Colonic mucosa (tissue), 4 donors: ENCODE measurements around the gene ERBB4. TPM values are rescaled to one million over a fixed set of nuclear protein-coding genes. Genes with fewer than 3 reads are reported as not detected.

Source experiments
- DNase-seq: peaks from one replicate; pipeline ENCODE4 v3.0.0-alpha.2; 2020
- H3K27ac ChIP-seq: fragments of 200-600 bp; one replicate; pipeline ENCODE4 v1.8.0; 2021
- H3K27me3 ChIP-seq: fragments of 200-600 bp; one replicate; pipeline ENCODE4 v1.8.0; 2021
- H3K36me3 ChIP-seq: fragments of 200-600 bp; one replicate; pipeline ENCODE4 v1.8.0; 2021
- H3K4me1 ChIP-seq: fragments of 200-600 bp; one replicate; pipeline ENCODE4 v1.8.0; 2021; ENCODE audit warnings: mild to moderate bottlenecking
- H3K4me3 ChIP-seq: fragments of 200-600 bp; one replicate; pipeline ENCODE4 v1.8.0; 2021
- H3K9ac ChIP-seq, 2 donors: one replicate each; pipeline ENCODE4 v1.7.0; 2013; ENCODE audit warnings: control low read depth in 2 of 2, low read depth in 2 of 2, low read length in 2 of 2
- H3K9me3 ChIP-seq: fragments of 200-600 bp; one replicate; pipeline ENCODE4 v1.8.0; 2021
- CTCF ChIP-seq: fragments of 200-600 bp; IDR thresholded peaks from one replicate; pipeline ENCODE4 v1.8.0; 2022; ENCODE audit warnings: antibody characterized with exemption, mild to moderate bottlenecking
- intact Hi-C: fragments of 100-400 bp; cut with DNase I; formaldehyde crosslinking; loops from one replicate; pipeline ENCODE4 v1.14.1; 2022
- total RNA-seq, 2 donors: library from RNA; stranded (reverse); fragmentation: NEBNext Ultra II Directional in 1 of 2; extraction: Animal tissue kit (Norgen Biotek cat#: 25700) in 1 of 2; gene quantifications; one replicate each; pipeline ENCODE4 v1.2.1, GENCODE V29; 2021
- donor health status: healthy.
- donor health status: DM: no; HTN: no; CAD: no.
- donor health status: DM: no; HTN: no; CAD: no.

The ERBB4 gene
- total RNA-seq, 2 donors from 2014 or later: 0.05 to 0.07 TPM

GRCh38 chr2:211649331-211649730, 889.3 kb downstream of the ERBB4 start:
- Histone ChIP-seq H3K4me1 (no peaks in the 10 kb centered on the region), H3K27me3 (no peaks in the 10 kb centered on the region), H3K4me3 (no peak overlapping the region), H3K36me3 (no peaks in the 10 kb centered on the region), H3K9ac (no peak overlapping the region), H3K27ac (no peak overlapping the region), H3K9me3 (no peaks in the 10 kb centered on the region)
- intact Hi-C loops: no loop called here
- TF ChIP-seq CTCF: no peak
- no peak for DNase-seq

- Histone ChIP-seq H3K27ac (no peak overlapping the region), H3K4me3 (no peak overlapping the region), H3K9ac (no peak overlapping the region), H3K36me3 (no peaks in the 10 kb centered on the region), H3K4me1 (no peaks in the 10 kb centered on the region), H3K27me3 (no peaks in the 10 kb centered on the region), H3K9me3 (no peaks in the 10 kb centered on the region)
- no peak for TF ChIP-seq CTCF
- no peak for DNase-seq
- intact Hi-C loops: no loop called here
Observed at GRCh38 chr2:211631503-211631902, 907.1 kb downstream of the ERBB4 start.

GRCh38 chr2:211623096-211623495, 915.5 kb downstream of the ERBB4 start:
- no peak overlapping the region for H3K9ac ChIP-seq
- H3K4me3 ChIP-seq: no peak overlapping the region
- H3K9me3 ChIP-seq: no peaks in the 10 kb centered on the region
- no peaks in the 10 kb centered on the region for H3K27me3 ChIP-seq
- H3K27ac ChIP-seq: no peak overlapping the region
- no peak for DNase-seq
- intact Hi-C loops: no loop called here
- no peaks in the 10 kb centered on the region for H3K36me3 ChIP-seq
- no peak for TF ChIP-seq CTCF
- H3K4me1 ChIP-seq: no peaks in the 10 kb centered on the region

GRCh38 chr2:211620986-211621385, 917.6 kb downstream of the ERBB4 start:
- Histone ChIP-seq H3K9ac (no peak overlapping the region), H3K4me1 (no peaks in the 10 kb centered on the region), H3K27me3 (no peaks in the 10 kb centered on the region), H3K9me3 (no peaks in the 10 kb centered on the region), H3K36me3 (no peaks in the 10 kb centered on the region), H3K27ac (no peak overlapping the region), H3K4me3 (no peak overlapping the region)
- no peak for DNase-seq
- no peak for TF ChIP-seq CTCF
- intact Hi-C loops: no loop called here

GRCh38 chr2:211617803-211618202, 920.8 kb downstream of the ERBB4 start:
- Histone ChIP-seq H3K4me1 (no peaks in the 10 kb centered on the region), H3K27me3 (no peaks in the 10 kb centered on the region), H3K9me3 (no peaks in the 10 kb centered on the region), H3K9ac (no peak overlapping the region), H3K4me3 (no peak overlapping the region), H3K27ac (no peak overlapping the region), H3K36me3 (no peaks in the 10 kb centered on the region)
- intact Hi-C loops: no loop called here
- TF ChIP-seq CTCF: no peak
- DNase-seq: no peak

GRCh38 chr2:211611621-211612020, 927.0 kb downstream of the ERBB4 start:
- Histone ChIP-seq H3K4me1 (no peaks in the 10 kb centered on the region), H3K27ac (no peak overlapping the region), H3K36me3 (no peaks in the 10 kb centered on the region), H3K4me3 (no peak overlapping the region), H3K27me3 (no peaks in the 10 kb centered on the region), H3K9ac (no peak overlapping the region), H3K9me3 (no peaks in the 10 kb centered on the region)
- no peak for DNase-seq
- intact Hi-C loops: no loop called here
- TF ChIP-seq CTCF: no peak
